ENCODE results near the gene TRIM32.

DNA sequence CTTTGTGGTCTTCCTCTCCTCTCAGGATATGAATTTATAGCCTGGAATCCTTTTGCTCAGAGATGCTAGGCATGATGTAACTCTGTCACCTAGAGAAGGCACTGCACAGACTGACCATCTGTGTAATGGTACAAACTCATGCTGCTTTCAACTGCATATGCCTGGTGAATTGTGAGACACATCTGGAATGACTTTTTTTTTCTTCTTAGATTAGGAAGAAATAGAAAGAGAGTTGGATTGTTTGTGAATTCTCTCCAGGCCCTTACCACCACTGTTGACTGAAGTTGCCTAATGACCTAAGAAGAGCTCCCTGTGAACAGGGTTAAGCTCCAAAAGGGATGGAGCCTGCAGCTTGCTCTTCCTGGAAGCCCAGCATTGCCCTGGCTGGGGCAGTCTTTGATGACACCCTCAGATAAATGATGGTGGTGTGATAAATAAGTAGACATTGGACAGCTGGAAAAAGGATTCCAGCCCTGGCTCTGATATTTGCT, 47.8 kb upstream of the TRIM32 start:
- TF ChIP-seq, protein P1, sequence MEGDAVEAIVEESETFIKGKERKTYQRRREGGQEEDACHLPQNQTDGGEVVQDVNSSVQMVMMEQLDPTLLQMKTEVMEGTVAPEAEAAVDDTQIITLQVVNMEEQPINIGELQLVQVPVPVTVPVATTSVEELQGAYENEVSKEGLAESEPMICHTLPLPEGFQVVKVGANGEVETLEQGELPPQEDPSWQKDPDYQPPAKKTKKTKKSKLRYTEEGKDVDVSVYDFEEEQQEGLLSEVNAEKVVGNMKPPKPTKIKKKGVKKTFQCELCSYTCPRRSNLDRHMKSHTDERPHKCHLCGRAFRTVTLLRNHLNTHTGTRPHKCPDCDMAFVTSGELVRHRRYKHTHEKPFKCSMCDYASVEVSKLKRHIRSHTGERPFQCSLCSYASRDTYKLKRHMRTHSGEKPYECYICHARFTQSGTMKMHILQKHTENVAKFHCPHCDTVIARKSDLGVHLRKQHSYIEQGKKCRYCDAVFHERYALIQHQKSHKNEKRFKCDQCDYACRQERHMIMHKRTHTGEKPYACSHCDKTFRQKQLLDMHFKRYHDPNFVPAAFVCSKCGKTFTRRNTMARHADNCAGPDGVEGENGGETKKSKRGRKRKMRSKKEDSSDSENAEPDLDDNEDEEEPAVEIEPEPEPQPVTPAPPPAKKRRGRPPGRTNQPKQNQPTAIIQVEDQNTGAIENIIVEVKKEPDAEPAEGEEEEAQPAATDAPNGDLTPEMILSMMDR (conservative IDR thresholded peaks at IDR 0.05; ENCODE audit: low read length), result no peak
- no peak for TF ChIP-seq EZH2phosphoT487 (IDR thresholded peaks at IDR 0.05; ENCODE audit: borderline replicate concordance, low read depth, low read length)
